ENCODE data around the gene SH2D4B. TPM values are rescaled to one million over a fixed set of nuclear protein-coding genes. Genes with fewer than 3 reads are reported as not detected.

Gene SH2D4B
- total and polyA plus RNA-seq, 2 of the 13 experiments (the other 11 are each of a cell fraction or from before 2014, with no cell fraction given), result not detected

- TF ChIP-seq ZNF577 (CRISPR knock-in tag; IDR thresholded peaks at IDR 0.05; ENCODE audit: borderline replicate concordance, low read depth), result no peak
- TF ChIP-seq RFX5 (IDR thresholded peaks at IDR 0.05; ENCODE audit: low read depth, low read length), result no peak
- no peak for TF ChIP-seq ZNF674 (CRISPR knock-in tag; IDR thresholded peaks at IDR 0.05; ENCODE audit: low read depth)
- no peak for TF ChIP-seq SMAD3 (CRISPR knock-in tag; IDR thresholded peaks at IDR 0.05)
- TF ChIP-seq U2AF1 (optimal IDR thresholded peaks at IDR 0.05; ENCODE audit: low read depth, low read length), result no peak
Observed at GRCh38 chr10:80691441-80691840, 153.7 kb downstream of the SH2D4B start (continued).

- in situ Hi-C loops (cut with HindIII; ENCODE audit: extremely low pct_ligation_motif_present, low pct_unique_long_range_greater_than_20kb), result no loop called here
- Histone ChIP-seq H2AFZ (ENCODE audit: low read length) (no peak overlapping the region), H3K4me1 (ENCODE audit: insufficient read depth, low read length) (no peaks in the 10 kb centered on the region), H3K4me3 (replicated peaks in 1 of 3; ENCODE audit: insufficient read depth in 1 of 3, low read depth in 2 of 3, low read length in 3 of 3) (no peak overlapping the region), H3K79me2 (ENCODE audit: insufficient read depth, low read length) (no peaks in the 10 kb centered on the region), H3K4me2 (ENCODE audit: low read depth, low read length) (no peak overlapping the region), H4K20me1 (ENCODE audit: insufficient read depth, low read length) (no peaks in the 10 kb centered on the region), H3K9ac (ENCODE audit: insufficient read depth, low read depth, low read length) (no peak overlapping the region), H3K27me3 (ENCODE audit: control insufficient read depth in 1 of 2, insufficient read depth in 2 of 2, low read length in 2 of 2) (no peaks in the 10 kb centered on the region), H3K27ac (ENCODE audit: extremely low read length, insufficient read depth, low read length) (no peak overlapping the region), H3K9me3 (ENCODE audit: low read length) (no peaks in the 10 kb centered on the region), H3K36me3 (replicated peaks in 1 of 2; ENCODE audit: control insufficient read depth in 1 of 2, insufficient read depth in 2 of 2, low read length in 2 of 2) (no peaks in the 10 kb centered on the region)
- POLR2A ChIA-PET, result no interaction called here
- intact Hi-C loops (cut with micrococcal nuclease; ENCODE audit: unreplicated experiment), result no loop called here
- no peak for FAIRE-seq
- ATAC-seq, result no peak
- TF ChIP-seq ZBTB7B (CRISPR knock-in tag; IDR thresholded peaks at IDR 0.05), result no peak
- TF ChIP-seq, protein P1, sequence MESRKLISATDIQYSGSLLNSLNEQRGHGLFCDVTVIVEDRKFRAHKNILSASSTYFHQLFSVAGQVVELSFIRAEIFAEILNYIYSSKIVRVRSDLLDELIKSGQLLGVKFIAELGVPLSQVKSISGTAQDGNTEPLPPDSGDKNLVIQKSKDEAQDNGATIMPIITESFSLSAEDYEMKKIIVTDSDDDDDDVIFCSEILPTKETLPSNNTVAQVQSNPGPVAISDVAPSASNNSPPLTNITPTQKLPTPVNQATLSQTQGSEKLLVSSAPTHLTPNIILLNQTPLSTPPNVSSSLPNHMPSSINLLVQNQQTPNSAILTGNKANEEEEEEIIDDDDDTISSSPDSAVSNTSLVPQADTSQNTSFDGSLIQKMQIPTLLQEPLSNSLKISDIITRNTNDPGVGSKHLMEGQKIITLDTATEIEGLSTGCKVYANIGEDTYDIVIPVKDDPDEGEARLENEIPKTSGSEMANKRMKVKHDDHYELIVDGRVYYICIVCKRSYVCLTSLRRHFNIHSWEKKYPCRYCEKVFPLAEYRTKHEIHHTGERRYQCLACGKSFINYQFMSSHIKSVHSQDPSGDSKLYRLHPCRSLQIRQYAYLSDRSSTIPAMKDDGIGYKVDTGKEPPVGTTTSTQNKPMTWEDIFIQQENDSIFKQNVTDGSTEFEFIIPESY (CRISPR knock-in tag; IDR thresholded peaks at IDR 0.05), result no peak
- no peak for DNase-seq (ENCODE audit: low spot score)
- no TSS peak for BruUV-seq (replicated peaks)
- CTCF ChIA-PET (ENCODE audit: low intra/inter-chr PET ratio, low total read pairs), result no interaction called here
- WGBS (ENCODE audit: low lambda C conversion rate), result 23% methylated on average over 3 of the region's 3 CpGs
Observed at GRCh38 chr10:80693565-80693964, 155.9 kb downstream of the SH2D4B start.

Data from HepG2 (cell line).